IMR-90 (cell line): ENCODE results near the gene NKAIN4. TPM values are rescaled to one million over a fixed set of nuclear protein-coding genes. Genes with fewer than 3 reads are reported as not detected.

Experiments
- ATAC-seq: fragments of 200-7000 bp; cut with Tn5 transposase; 2 replicates; pipeline ENCODE4 v1.9.1; 2020; ENCODE audit warnings: low read depth, mild to moderate bottlenecking, moderate library complexity
- BruUV-seq: library from RNA; stranded (reverse); fragments of 400-500 nt; replicated peaks from 2 replicates; lab custom pipeline; 2021; lab: Mats Ljungman, UMichigan
- CTCF ChIA-PET: fragments of 300-600 bp; formaldehyde crosslinking; extraction: SDS; loops from one replicate; lab custom pipeline; 2021; ENCODE audit warnings: antibody characterized with exemption; lab: Yijun Ruan, JAX
- POLR2A ChIA-PET: fragments of 300-600 bp; sonication (Branson Sonifier 250); formaldehyde crosslinking; loops from one replicate; lab custom pipeline; 2022; ENCODE audit warnings: antibody characterized with exemption; ENCODE audit not compliant: unreplicated experiment; lab: Charles Lee
- DNase-seq: peaks from one replicate; pipeline ENCODE4 v3.0.0; 2013
- H2AFZ ChIP-seq: replicated peaks from 2 replicates; pipeline ENCODE3; 2013; ENCODE audit warnings: low read length, mild to moderate bottlenecking; ENCODE audit not compliant: poor library complexity
- H2AK5ac ChIP-seq: 2 replicates; pipeline ENCODE4 v1.6.1; 2013; ENCODE audit warnings: low read depth, low read length, inconsistent platforms
- H2AK9ac ChIP-seq: replicated peaks from 2 replicates; pipeline ENCODE3; 2013; ENCODE audit warnings: mild to moderate bottlenecking, low read depth, low read length, moderate library complexity; ENCODE audit not compliant: poor library complexity
- H2BK120ac ChIP-seq: 2 replicates; pipeline ENCODE4 v1.6.1; 2013; ENCODE audit warnings: low read depth, low read length, inconsistent platforms
- H2BK15ac ChIP-seq: 3 replicates; pipeline ENCODE4 v1.6.1; 2013; ENCODE audit warnings: low read depth, low read length, inconsistent platforms
- H2BK20ac ChIP-seq: 2 replicates; pipeline ENCODE4 v1.6.1; 2013; ENCODE audit warnings: low read depth, mild to moderate bottlenecking, inconsistent platforms, low read length, moderate library complexity
- H2BK5ac ChIP-seq: 2 replicates; pipeline ENCODE4 v1.6.1; 2013; ENCODE audit warnings: mild to moderate bottlenecking, low read depth, low read length, inconsistent platforms; ENCODE audit not compliant: poor library complexity, severe bottlenecking
- H3K14ac ChIP-seq: replicated peaks from 2 replicates; pipeline ENCODE4 v1.6.1; 2013; ENCODE audit warnings: low read depth, low read length, inconsistent platforms
- H3K18ac ChIP-seq: 2 replicates; pipeline ENCODE4 v1.6.1; 2013; ENCODE audit warnings: low read depth, low read length, control low read depth
- H3K23ac ChIP-seq: 2 replicates; pipeline ENCODE4 v1.6.1; 2013; ENCODE audit warnings: low read depth, low read length, inconsistent platforms
- H3K27ac ChIP-seq: 2 replicates; pipeline ENCODE4 v1.5.1; 2013; ENCODE audit warnings: mild to moderate bottlenecking, control low read depth, low read length; ENCODE audit not compliant: insufficient read depth
- H3K27me3 ChIP-seq: 2 replicates; pipeline ENCODE4 v1.6.1; 2013; ENCODE audit warnings: low read length; ENCODE audit not compliant: control insufficient read depth, insufficient read depth
- H3K36me3 ChIP-seq: 2 replicates; pipeline ENCODE4 v1.6.1; 2013; ENCODE audit warnings: low read length, mixed read lengths; ENCODE audit not compliant: control insufficient read depth, insufficient read depth
- H3K4ac ChIP-seq: 2 replicates; pipeline ENCODE4 v1.6.1; 2013; ENCODE audit warnings: low read depth, low read length, inconsistent platforms
- H3K4me1 ChIP-seq: 2 replicates; pipeline ENCODE4 v1.6.1; 2013; ENCODE audit warnings: low read length, mixed read lengths; ENCODE audit not compliant: control insufficient read depth, insufficient read depth
- H3K4me2 ChIP-seq: 2 replicates; pipeline ENCODE4 v1.6.1; 2013; ENCODE audit warnings: low read depth, mild to moderate bottlenecking, control low read depth, low read length, moderate library complexity
- H3K4me3 ChIP-seq: 2 replicates; pipeline ENCODE4 v1.5.1; 2013; ENCODE audit warnings: low read depth, mild to moderate bottlenecking, control low read depth, low read length, moderate library complexity; ENCODE audit not compliant: insufficient read depth
- H3K56ac ChIP-seq: 2 replicates; pipeline ENCODE4 v1.6.1; 2013; ENCODE audit warnings: low read length, inconsistent platforms; ENCODE audit not compliant: insufficient read depth; ENCODE audit errors: extremely low read depth
- H3K79me1 ChIP-seq, 2 experiments: 2 replicates each; pipeline ENCODE4 v1.6.1; 2013; ENCODE audit warnings: low read length in 2 of 2, inconsistent platforms in 1 of 2, low read depth in 1 of 2
- H3K9ac ChIP-seq: 2 replicates; pipeline ENCODE4 v1.6.1; 2013; ENCODE audit warnings: low read depth, low read length, control low read depth
- H3K9me1 ChIP-seq: 2 replicates; pipeline ENCODE4 v1.6.1; 2013; ENCODE audit warnings: low read length, inconsistent platforms; ENCODE audit not compliant: insufficient read depth
- H3K9me3 ChIP-seq: 2 replicates; pipeline ENCODE4 v1.6.1; 2013; ENCODE audit warnings: low read length; ENCODE audit not compliant: control insufficient read depth, insufficient read depth
- H4K20me1 ChIP-seq: 2 replicates; pipeline ENCODE4 v1.6.1; 2013; ENCODE audit warnings: low read length, inconsistent platforms; ENCODE audit not compliant: insufficient read depth
- H4K5ac ChIP-seq: 2 replicates; pipeline ENCODE4 v1.6.1; 2013; ENCODE audit warnings: mild to moderate bottlenecking, low read depth, low read length, control low read depth
- H4K8ac ChIP-seq, 2 experiments: 2 replicates each; pipeline ENCODE4 v1.6.1; 2013; ENCODE audit warnings: low read depth in 2 of 2, low read length in 2 of 2, control low read depth in 1 of 2, inconsistent platforms in 1 of 2
- H4K91ac ChIP-seq: 2 replicates; pipeline ENCODE4 v1.6.1; 2013; ENCODE audit warnings: low read depth, low read length, inconsistent platforms; ENCODE audit not compliant: insufficient read depth
- BHLHE40 ChIP-seq: fragments of 150-350 bp; IDR thresholded peaks from 2 replicates; pipeline ENCODE4 v1.6.1; 2016; ENCODE audit warnings: mild to moderate bottlenecking, low read depth, low read length
- CEBPB ChIP-seq: IDR thresholded peaks from 2 replicates; pipeline ENCODE4 v1.6.1; 2012; ENCODE audit warnings: low read depth, low read length, improper control_type of control experiment
- CHD1 ChIP-seq: IDR thresholded peaks from 2 replicates; pipeline ENCODE4 v1.6.1; 2012; ENCODE audit warnings: low read depth, low read length, improper control_type of control experiment
- FOS ChIP-seq: fragments of 150-350 bp; IDR thresholded peaks from 2 replicates; pipeline ENCODE4 v1.6.1; 2016; ENCODE audit warnings: low read depth, low read length
- MAFK ChIP-seq: IDR thresholded peaks from 2 replicates; pipeline ENCODE4 v1.6.1; 2012; ENCODE audit warnings: low read depth, low read length, improper control_type of control experiment
- MAZ ChIP-seq: IDR thresholded peaks from 2 replicates; pipeline ENCODE4 v1.6.1; 2012; ENCODE audit warnings: low read depth, mild to moderate bottlenecking, low read length, improper control_type of control experiment, moderate library complexity, borderline replicate concordance
- MXI1 ChIP-seq: IDR thresholded peaks from 2 replicates; pipeline ENCODE4 v1.6.1; 2012; ENCODE audit warnings: low read depth, mild to moderate bottlenecking, low read length, moderate library complexity, borderline replicate concordance
- POLR2A ChIP-seq: IDR thresholded peaks from 2 replicates; pipeline ENCODE4 v1.6.1; 2012; ENCODE audit warnings: mild to moderate bottlenecking, low read depth, low read length
- RAD21 ChIP-seq: IDR thresholded peaks from 2 replicates; pipeline ENCODE4 v1.6.1; 2012; ENCODE audit warnings: low read length, improper control_type of control experiment
- RCOR1 ChIP-seq: IDR thresholded peaks from 2 replicates; pipeline ENCODE4 v1.6.1; 2012; ENCODE audit warnings: mild to moderate bottlenecking, low read length, improper control_type of control experiment; ENCODE audit not compliant: insufficient replicate concordance
- RFX5 ChIP-seq: IDR thresholded peaks from 2 replicates; pipeline ENCODE4 v1.8.0; 2012; ENCODE audit warnings: low read depth, mild to moderate bottlenecking, low read length, moderate library complexity
- SMC3 ChIP-seq: fragments of 150-350 bp; IDR thresholded peaks from 2 replicates; pipeline ENCODE4 v1.6.1; 2016; ENCODE audit warnings: low read depth, mild to moderate bottlenecking, antibody characterized with exemption, low read length, moderate library complexity
- USF2 ChIP-seq: fragments of 150-350 bp; IDR thresholded peaks from 2 replicates; pipeline ENCODE4 v1.6.1; 2017; ENCODE audit warnings: mild to moderate bottlenecking, antibody characterized with exemption, low read length, low read depth
- WGBS, 2 experiments: methylation state at CpG; one replicate each; pipeline versions ENCODE4 v1.1.5 to v1.1.7; 2013; ENCODE audit warnings: missing lambda C conversion rate in 2 of 2; ENCODE audit not compliant: insufficient read length in 1 of 2; ENCODE audit errors: extremely low coverage in 2 of 2; 5-methylcytosine and 5-hydroxymethylcytosine counted together
- dilution Hi-C: fragments of 300-500 bp; cut with HindIII; formaldehyde crosslinking; loops from one replicate; pipeline ENCODE4 v1.14.3; 2018; ENCODE audit warnings: low sequenced_read_pairs; ENCODE audit not compliant: unreplicated experiment
- in situ Hi-C: fragments of 300-500 bp; cut with MboI; formaldehyde crosslinking; loops from 3 replicates; pipeline ENCODE4 v1.14.3; 2019; ENCODE audit warnings: low sequenced_read_pairs, inconsistent platforms, mixed read lengths
- intact Hi-C: fragments of 100-400 bp; cut with micrococcal nuclease; formaldehyde crosslinking; loops from 2 replicates; pipeline ENCODE4 v1.10.0; 2022
- polyA plus RNA-seq, 3 experiments: library from polyadenylated mRNA; depleted of rRNA; stranded (reverse); fragments of >200 nt; gene quantifications; 2 replicates each; pipeline ENCODE4 v1.2.3, GENCODE V29; 2012; ENCODE audit warnings: low replicate concordance in 1 of 3
- total RNA-seq: library from RNA; depleted of rRNA; stranded (reverse); fragments of >200 nt; gene quantifications from 2 replicates; pipeline ENCODE4 v1.2.3, GENCODE V29; 2012
- TF ChIP-seq, protein P1 (sequence below): conservative IDR thresholded peaks from 2 replicates; pipeline ENCODE4 v1.5.1; 2012; ENCODE audit warnings: mild to moderate bottlenecking, low read depth, low read length, improper control_type of control experiment

NKAIN4 gene
- total and polyA plus RNA-seq, 2 of the 4 experiments (the other 2 are of a cell fraction) = not detected

GRCh38 chr20:63232235-63233060, 21.8 kb downstream of the NKAIN4 start:
- Histone ChIP-seq H2BK5ac (peak overlapping the region; percentile 63), H4K8ac (peak overlapping the region; percentile 8 to 67; a peak in 3 of 4 replicates), H4K91ac (peak overlapping the region; percentile 84), H3K36me3 (no peaks in the 10 kb centered on the region), H2BK120ac (peak overlapping the region; percentile 89), H3K27me3 (no peaks in the 10 kb centered on the region), H3K4ac (peak overlapping the region; percentile 69), H3K4me3 (no peak overlapping the region), H4K5ac (peak overlapping the region; percentile 19; the same call in 1 of the 2 replicates), H3K9ac (peak overlapping the region; percentile 6; the same call in 1 of the 2 replicates), H2AK5ac (peak overlapping the region; percentile 24; the same call in 1 of the 2 replicates), H3K27ac (peak overlapping the region; percentile 87), H3K23ac (peak overlapping the region; percentile 49), H3K9me3 (no peaks in the 10 kb centered on the region), H3K4me2 (peak overlapping the region; percentile 49), H3K4me1 (peaks cover 22% of the 10 kb centered on the region), H4K20me1 (peaks cover 3% of the 10 kb centered on the region; the same call in 1 of the 2 replicates), H3K9me1 (peaks cover 10% of the 10 kb centered on the region; the same call in 1 of the 2 replicates), H3K56ac (peak overlapping the region; percentile 56), H3K14ac (peak overlapping the region; percentile 62), H2AK9ac (peak overlapping the region; percentile 55), H2AFZ (peak overlapping the region; percentile 76), H2BK20ac (peak overlapping the region; percentile 73), H2BK15ac (peak overlapping the region; percentile 60; the same call in 2 of the 3 replicates), H3K79me1 (no peaks in the 10 kb centered on the region), H3K18ac (peak overlapping the region; percentile 38; the same call in 1 of the 2 replicates)
- WGBS, 2 experiments = 6% methylated on average over 5 of the region's 18 CpGs; no CpG with 5 or more reads in 1 of the 2 experiments
- BruUV-seq = no TSS peak
- POLR2A ChIA-PET = interaction anchor here (0.5 kb wide), 1 partner anchor 41 kb away, joined by 5 read pairs; no protein-coding TSS in a partner anchor
- ATAC-seq = peak; percentile 92
- dilution Hi-C loops (no loop called here), intact Hi-C loops (loop anchor here (5.0 kb wide), 1 partner anchor 40 kb away; the partner anchor contains the start of gene ARFGAP1), in situ Hi-C loops (loop anchor here (5.0 kb wide), 1 partner anchor 40 kb away; the partner anchor contains the start of gene ARFGAP1)
- CTCF ChIA-PET = interaction anchor here (0.6 to 1.0 kb wide), 2 partner anchors 8 to 49 kb away, joined by 3 to 4 read pairs; no protein-coding TSS in a partner anchor
- DNase-seq = peak; percentile 96
- TF ChIP-seq SMC3 (no peak), POLR2A (peak; percentile 56; the same call in 1 of the 2 replicates), MAZ (no peak), CEBPB (no peak), CHD1 (no peak), RFX5 (no peak), RCOR1 (no peak), BHLHE40 (peak; percentile 76), MXI1 (no peak), MAFK (no peak), FOS (peak; percentile 98), USF2 (peak; percentile 35; the same call in 1 of the 2 replicates), RAD21 (peak; percentile 11; the same call in 1 of the 2 replicates)
- TF ChIP-seq, protein P1, sequence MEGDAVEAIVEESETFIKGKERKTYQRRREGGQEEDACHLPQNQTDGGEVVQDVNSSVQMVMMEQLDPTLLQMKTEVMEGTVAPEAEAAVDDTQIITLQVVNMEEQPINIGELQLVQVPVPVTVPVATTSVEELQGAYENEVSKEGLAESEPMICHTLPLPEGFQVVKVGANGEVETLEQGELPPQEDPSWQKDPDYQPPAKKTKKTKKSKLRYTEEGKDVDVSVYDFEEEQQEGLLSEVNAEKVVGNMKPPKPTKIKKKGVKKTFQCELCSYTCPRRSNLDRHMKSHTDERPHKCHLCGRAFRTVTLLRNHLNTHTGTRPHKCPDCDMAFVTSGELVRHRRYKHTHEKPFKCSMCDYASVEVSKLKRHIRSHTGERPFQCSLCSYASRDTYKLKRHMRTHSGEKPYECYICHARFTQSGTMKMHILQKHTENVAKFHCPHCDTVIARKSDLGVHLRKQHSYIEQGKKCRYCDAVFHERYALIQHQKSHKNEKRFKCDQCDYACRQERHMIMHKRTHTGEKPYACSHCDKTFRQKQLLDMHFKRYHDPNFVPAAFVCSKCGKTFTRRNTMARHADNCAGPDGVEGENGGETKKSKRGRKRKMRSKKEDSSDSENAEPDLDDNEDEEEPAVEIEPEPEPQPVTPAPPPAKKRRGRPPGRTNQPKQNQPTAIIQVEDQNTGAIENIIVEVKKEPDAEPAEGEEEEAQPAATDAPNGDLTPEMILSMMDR = no peak
